Inflammatory macrophage treated with lipopolysaccharide for 4 hours (primary cell): Measurements from ENCODE around the gene VCL.

Experiments
- DNase-seq: peaks from one replicate; pipeline ENCODE4 v3.0.0-alpha.2; 2020

Gene VCL

GRCh38 chr10:74163319-74164068, 165.6 kb downstream of the VCL start:
- DNase-seq = no peak

DNA sequence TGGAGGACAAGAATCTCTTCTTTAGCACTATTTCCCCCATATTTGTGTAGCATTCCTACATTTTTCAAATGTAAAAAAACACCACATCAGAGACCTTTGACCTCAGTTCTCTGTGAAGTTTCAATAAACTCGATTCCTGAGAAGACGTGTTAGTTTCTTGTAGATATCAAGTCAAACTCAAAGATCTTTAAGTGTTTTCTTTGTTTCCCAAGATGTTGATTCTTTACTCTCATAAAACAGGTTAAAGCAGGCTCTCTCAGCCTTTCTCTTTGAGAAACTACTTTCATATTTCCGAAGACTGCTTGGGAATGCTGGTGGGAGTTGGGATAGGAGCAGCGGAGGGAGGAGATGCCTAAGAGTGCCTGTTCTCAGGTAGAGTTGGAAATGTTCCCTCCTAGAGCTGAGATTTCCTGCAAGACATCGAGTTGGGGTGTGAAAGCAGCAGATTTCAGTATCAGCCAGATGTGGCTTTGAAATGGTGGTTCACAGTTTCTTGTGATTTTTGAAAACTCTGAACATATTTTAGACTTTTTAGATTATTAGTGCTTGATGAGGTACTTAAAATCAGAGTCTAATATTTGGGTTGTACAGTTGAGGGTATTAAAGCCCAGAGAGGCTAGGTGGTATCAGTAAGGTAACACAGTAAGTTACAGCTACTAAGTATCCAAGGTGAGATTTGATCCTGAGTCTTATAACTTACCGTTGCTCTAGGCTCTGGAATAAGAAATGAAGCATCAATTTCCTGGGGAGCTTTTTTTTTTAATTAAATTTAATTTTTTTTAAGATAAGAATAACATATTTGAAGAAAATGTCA, 167.0 kb downstream of the VCL start:
- no peak for DNase-seq

GRCh38 chr10:74165530-74165901, 167.6 kb downstream of the VCL start:
- DNase-seq = no peak

- no peak for DNase-seq
Observed at GRCh38 chr10:74167443-74167842, 169.5 kb downstream of the VCL start.
